Measurements from ENCODE around the gene PTPRG.

GRCh38 chr3:61562721-61563312 lies 1.4 kb downstream of the PTPRG start:
- no peak for TF ChIP-seq CTCF (IDR thresholded peaks at IDR 0.05)
- no peak for TF ChIP-seq POLR2A (IDR thresholded peaks at IDR 0.05)
